Measurements from ENCODE around the gene GOLGA8Q.
"Not testable (repeated sequence)": the region's sequence is repeated elsewhere in the genome, so short reads cannot be mapped to it uniquely, and the experiment has no call there.

GOLGA8Q gene

GRCh38 chr15:30551750-30552149 is at the start of gene GOLGA8Q:
Gene GOLGA8Q, plus strand, starts transcription at chr15:30552050. Its CDS starts 28 bp downstream, at chr15:30552078.
- not testable (repeated sequence) for DNase-seq

GRCh38 chr15:30502904-30503781 is 48.7 kb upstream of the GOLGA8Q start:
- not testable (repeated sequence) for DNase-seq

GRCh38 chr15:30504162-30504843 is 47.5 kb upstream of the GOLGA8Q start:
- not testable (repeated sequence) for DNase-seq

GRCh38 chr15:30514545-30514944 is 37.3 kb upstream of the GOLGA8Q start:
- DNase-seq, result not testable (repeated sequence)

GRCh38 chr15:30523453-30524243 is 28.2 kb upstream of the GOLGA8Q start:
- DNase-seq, result not testable (repeated sequence)

GRCh38 chr15:30525912-30526311 is 25.9 kb upstream of the GOLGA8Q start:
- not testable (repeated sequence) for DNase-seq

GRCh38 chr15:30529049-30529448 is 22.8 kb upstream of the GOLGA8Q start:
- DNase-seq, result not testable (repeated sequence)

- not testable (repeated sequence) for DNase-seq
Measured at GRCh38 chr15:30566949-30567348, 15.1 kb downstream of the GOLGA8Q start.

- DNase-seq, result not testable (repeated sequence)
Measured at GRCh38 chr15:30573012-30573491, 21.2 kb downstream of the GOLGA8Q start.

- DNase-seq, result not testable (repeated sequence)
Measured at GRCh38 chr15:30579394-30579970, 27.6 kb downstream of the GOLGA8Q start.

GRCh38 chr15:30580716-30581115 is 28.9 kb downstream of the GOLGA8Q start:
- not testable (repeated sequence) for DNase-seq

GRCh38 chr15:30598953-30599352 is 47.1 kb downstream of the GOLGA8Q start:
- DNase-seq, result not testable (repeated sequence)

GRCh38 chr15:30603796-30604195 is 51.9 kb downstream of the GOLGA8Q start, which contains the start of gene GOLGA8H:
Gene GOLGA8H, plus strand, starts transcription at chr15:30604028. Its CDS starts 98 bp downstream, at chr15:30604126.
- DNase-seq, result not testable (repeated sequence)
